Activated B cell treated with CpG ODN at 0.5 μM for 24 hours (primary cell): ENCODE data around the gene FGL2. TPM values are rescaled to one million over a fixed set of nuclear protein-coding genes. Genes with fewer than 3 reads are reported as not detected.

Experiments used
- ATAC-seq: fragments of 200-7000 bp; cut with Tn5 transposase; one replicate; pipeline ENCODE4 v1.10.0; 2021; ENCODE audit warnings: low read depth, mild to moderate bottlenecking, moderate library complexity
- CTCF ChIA-PET: fragments of 350-600 bp; sonication (Branson Sonifier 250); formaldehyde crosslinking; loops from one replicate; lab custom pipeline; 2021; ENCODE audit warnings: antibody characterized with exemption; lab: Charles Lee
- POLR2A ChIA-PET: fragments of 350-600 bp; sonication (Branson Sonifier 250); formaldehyde crosslinking; loops from one replicate; lab custom pipeline; 2021; ENCODE audit warnings: antibody characterized with exemption; lab: Charles Lee
- DNase-seq: peaks from one replicate; pipeline ENCODE4 v3.0.0; 2022
- H3K27ac Mint-ChIP-seq: one replicate; pipeline ENCODE4 v1.8.0; 2020; ENCODE audit warnings: mixed read lengths
- H3K27me3 Mint-ChIP-seq: one replicate; pipeline ENCODE4 v1.8.0; 2021; ENCODE audit warnings: mixed read lengths
- H3K36me3 Mint-ChIP-seq: one replicate; pipeline ENCODE4 v1.8.0; 2021; ENCODE audit warnings: low read depth, mixed read lengths
- H3K4me1 Mint-ChIP-seq: one replicate; pipeline ENCODE4 v1.8.0; 2021; ENCODE audit warnings: mixed read lengths
- H3K4me3 Mint-ChIP-seq: one replicate; pipeline ENCODE4 v1.8.0; 2020; ENCODE audit warnings: mild to moderate bottlenecking, mixed read lengths
- H3K9me3 Mint-ChIP-seq: one replicate; pipeline ENCODE4 v1.8.0; 2020; ENCODE audit warnings: mixed read lengths
- CTCF ChIP-seq: fragments of 200-600 bp; IDR thresholded peaks from one replicate; pipeline ENCODE4 v1.8.0; 2022; ENCODE audit warnings: antibody characterized with exemption, mild to moderate bottlenecking
- intact Hi-C: fragments of 100-400 bp; cut with micrococcal nuclease; formaldehyde crosslinking; loops from one replicate; pipeline ENCODE4 v1.15.1; 2024
- total RNA-seq: library from RNA; stranded (reverse); gene quantifications from 2 replicates; pipeline ENCODE4 v1.2.3, GENCODE V29; 2022

The FGL2 gene
- 5.7 and 6.7 TPM in 2 replicates for total RNA-seq

GRCh38 chr7:77199013-77199966 is at the start of gene FGL2:
Gene FGL2 (minus strand): TSS chr7:77199819. CDS start chr7:77199793, 26 bp downstream.
- Mint-ChIP-seq H3K27ac (peak within 1 kb of the TSS; percentile 98), H3K27me3 (no peaks in the 10 kb centered on the region), H3K4me1 (peaks cover 60% of the 10 kb centered on the region), H3K9me3 (no peaks in the 10 kb centered on the region), H3K36me3 (peaks cover 5% of the 10 kb centered on the region), H3K4me3 (peak within 1 kb of the TSS; percentile 88)
- CTCF ChIA-PET = interaction anchor here (0.6 to 3.7 kb wide), 3 partner anchors 48 to 203 kb away, joined by 3 to 41 read pairs (median 6); no protein-coding TSS in a partner anchor
- ATAC-seq = peak; percentile 38
- no peak for TF ChIP-seq CTCF
- no peak for DNase-seq
- POLR2A ChIA-PET = interaction anchor here (1.3 to 4.5 kb wide), 5 partner anchors 8 to 77 kb away, joined by 3 to 53 read pairs (median 9); partner anchors contain the start of gene CCDC146
- intact Hi-C loops = loop anchor here (5.0 kb wide), 2 partner anchors 42 to 213 kb away; no protein-coding TSS in a partner anchor

GRCh38 chr7:77248154-77248553 is 48.5 kb upstream of the FGL2 start:
- no peak overlapping the region for H3K27ac Mint-ChIP-seq

GRCh38 chr7:77247206-77247850 is 47.7 kb upstream of the FGL2 start:
- ChIA-PET CTCF (interaction anchor here (0.7 to 4.0 kb wide), 32 partner anchors 8 to 512 kb away, joined by 3 to 66 read pairs (median 4); partner anchors contain the start of genes CCDC146 and FGL2), POLR2A (interaction anchor here (0.8 to 1.7 kb wide), 6 partner anchors 47 to 168 kb away, joined by 3 to 9 read pairs (median 4); partner anchors contain the start of genes CCDC146 and FGL2)
- H3K36me3 Mint-ChIP-seq = no peaks in the 10 kb centered on the region
- no peaks in the 10 kb centered on the region for H3K4me1 Mint-ChIP-seq
- DNase-seq (peak; percentile 70), ATAC-seq (peak; percentile 99)
- no peak overlapping the region for H3K4me3 Mint-ChIP-seq
- peak; percentile 91 for TF ChIP-seq CTCF
- H3K27ac Mint-ChIP-seq = no peak overlapping the region
- intact Hi-C loops = loop anchor here (1.0 to 2.0 kb wide), 5 partner anchors 45 to 125 kb away; partner anchors contain the start of gene CCDC146
- H3K9me3 Mint-ChIP-seq = no peaks in the 10 kb centered on the region
- no peaks in the 10 kb centered on the region for H3K27me3 Mint-ChIP-seq

More at GRCh38 chr7:77248154-77248553, 48.5 kb upstream of the FGL2 start:
- Mint-ChIP-seq H3K27me3 (no peaks in the 10 kb centered on the region), H3K4me3 (no peak overlapping the region), H3K9me3 (no peaks in the 10 kb centered on the region), H3K4me1 (no peaks in the 10 kb centered on the region), H3K36me3 (no peaks in the 10 kb centered on the region)
- DNase-seq (no peak), ATAC-seq (no peak)
- ChIA-PET CTCF (interaction anchor here (1.0 to 4.0 kb wide), 4 partner anchors 9 to 122 kb away, joined by 6 to 66 read pairs (median 44); partner anchors contain the start of gene FGL2), POLR2A (interaction anchor here (0.6 to 1.7 kb wide), 4 partner anchors 54 to 167 kb away, joined by 3 to 6 read pairs (median 4); partner anchors contain the start of gene CCDC146)
- intact Hi-C loops = no loop called here
- TF ChIP-seq CTCF = no peak

GRCh38 chr7:77246026-77246640 is 46.5 kb upstream of the FGL2 start:
- Mint-ChIP-seq H3K9me3 (no peaks in the 10 kb centered on the region), H3K27ac (no peak overlapping the region), H3K27me3 (no peaks in the 10 kb centered on the region), H3K4me3 (no peak overlapping the region), H3K4me1 (no peaks in the 10 kb centered on the region), H3K36me3 (peaks cover 4% of the 10 kb centered on the region)
- intact Hi-C loops = loop anchor here (2.0 kb wide), 1 partner anchor 43 kb away; no protein-coding TSS in a partner anchor
- no peak for TF ChIP-seq CTCF
- no peak for DNase-seq
- ChIA-PET POLR2A (interaction anchor here (1.5 to 1.7 kb wide), 2 partner anchors 46 to 86 kb away, joined by 6 to 9 read pairs; partner anchors contain the start of gene FGL2), CTCF (interaction anchor here (1.0 to 4.0 kb wide), 15 partner anchors 12 to 120 kb away, joined by 3 to 66 read pairs (median 4); partner anchors contain the start of gene FGL2)
- ATAC-seq = no peak
